Cardiac muscle cell (in vitro differentiated cells and primary cell): ENCODE data around the gene TRIM75. TPM values are rescaled to one million over a fixed set of nuclear protein-coding genes. Genes with fewer than 3 reads are reported as not detected.

ENCODE experiments used
- DNase-seq, 2 donors: peaks; one replicate each; pipeline versions ENCODE4 v3.0.0 to v3.0.0-alpha.2; 2010 to 2017; ENCODE audit warnings: low read depth in 1 of 2, low spot score in 1 of 2
- H3K27ac ChIP-seq: fragments of 200-600 bp; sonication (generic); 2 replicates; pipeline ENCODE4 v1.5.1; 2016
- H3K27me3 ChIP-seq: fragments of 200-600 bp; sonication (generic); 2 replicates; pipeline ENCODE4 v1.6.0; 2016; ENCODE audit warnings: control low read depth
- H3K36me3 ChIP-seq: fragments of 200-600 bp; sonication (generic); 2 replicates; pipeline ENCODE4 v1.5.1; 2016; ENCODE audit warnings: control low read depth
- H3K4me1 ChIP-seq: fragments of 200-600 bp; sonication (generic); 2 replicates; pipeline ENCODE4 v1.8.1; 2017; ENCODE audit warnings: low read depth, mild to moderate bottlenecking, mixed run types
- H3K4me3 ChIP-seq: fragments of 200-600 bp; sonication (generic); 2 replicates; pipeline ENCODE4 v1.5.1; 2016; ENCODE audit warnings: mild to moderate bottlenecking
- H3K9me3 ChIP-seq: fragments of 200-600 bp; sonication (generic); 2 replicates; pipeline ENCODE4 v1.5.1; 2017; ENCODE audit warnings: low read depth, mild to moderate bottlenecking, control low read depth
- polyA plus RNA-seq: library from polyadenylated mRNA; unstranded; fragments of >200 nt; fragmentation: Nextera tagmentation; extraction: Ambion mirVana; gene quantifications from 2 replicates; pipeline ENCODE4 v1.2.1, GENCODE V29; 2016
- total RNA-seq: library from RNA; depleted of rRNA; stranded (reverse); fragments of >200 nt; gene quantifications from 2 replicates; pipeline ENCODE4 v1.2.3, GENCODE V29; 2016
- TF ChIP-seq, protein P1 (sequence below): IDR thresholded peaks from 2 replicates; pipeline ENCODE4 v1.5.1; 2012; ENCODE audit warnings: low read depth, mild to moderate bottlenecking, low read length

TRIM75 gene
- total RNA-seq (not detected in 2 replicates), polyA plus RNA-seq (not detected in 2 replicates)

DNA sequence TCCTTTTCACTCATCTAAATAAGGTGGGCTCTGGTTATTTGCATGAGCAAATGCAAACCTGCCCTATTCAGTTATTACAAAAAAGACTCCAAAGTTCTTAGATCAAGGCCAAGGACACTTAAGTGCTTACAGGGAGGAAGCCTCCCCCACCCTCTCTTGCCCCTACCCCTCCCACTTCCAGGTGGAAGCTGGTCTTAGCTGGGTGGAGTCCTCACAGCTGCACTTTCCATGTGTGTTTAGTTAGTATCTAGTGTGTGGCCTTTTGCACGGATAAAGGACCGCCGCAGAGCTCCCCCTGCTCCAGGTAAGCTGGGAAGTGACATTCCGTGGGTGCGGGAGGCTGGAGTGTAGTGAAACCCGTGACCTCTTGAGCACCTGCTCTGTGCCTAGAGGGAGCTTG is at the start of gene TRIM75:
Gene TRIM75 (plus strand): TSS at position 222 of the 400 bp plus-strand sequence. CDS start 5,282 bp downstream, outside the sequence.
- no peak within 1 kb of the TSS for H3K4me3 ChIP-seq
- TF ChIP-seq, protein P1, sequence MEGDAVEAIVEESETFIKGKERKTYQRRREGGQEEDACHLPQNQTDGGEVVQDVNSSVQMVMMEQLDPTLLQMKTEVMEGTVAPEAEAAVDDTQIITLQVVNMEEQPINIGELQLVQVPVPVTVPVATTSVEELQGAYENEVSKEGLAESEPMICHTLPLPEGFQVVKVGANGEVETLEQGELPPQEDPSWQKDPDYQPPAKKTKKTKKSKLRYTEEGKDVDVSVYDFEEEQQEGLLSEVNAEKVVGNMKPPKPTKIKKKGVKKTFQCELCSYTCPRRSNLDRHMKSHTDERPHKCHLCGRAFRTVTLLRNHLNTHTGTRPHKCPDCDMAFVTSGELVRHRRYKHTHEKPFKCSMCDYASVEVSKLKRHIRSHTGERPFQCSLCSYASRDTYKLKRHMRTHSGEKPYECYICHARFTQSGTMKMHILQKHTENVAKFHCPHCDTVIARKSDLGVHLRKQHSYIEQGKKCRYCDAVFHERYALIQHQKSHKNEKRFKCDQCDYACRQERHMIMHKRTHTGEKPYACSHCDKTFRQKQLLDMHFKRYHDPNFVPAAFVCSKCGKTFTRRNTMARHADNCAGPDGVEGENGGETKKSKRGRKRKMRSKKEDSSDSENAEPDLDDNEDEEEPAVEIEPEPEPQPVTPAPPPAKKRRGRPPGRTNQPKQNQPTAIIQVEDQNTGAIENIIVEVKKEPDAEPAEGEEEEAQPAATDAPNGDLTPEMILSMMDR, result no peak
- no peaks in the 10 kb centered on the region for H3K9me3 ChIP-seq
- no peaks in the 10 kb centered on the region for H3K4me1 ChIP-seq
- H3K27ac ChIP-seq, result no peak within 1 kb of the TSS
- H3K36me3 ChIP-seq, result no peaks in the 10 kb centered on the region
- no peak for DNase-seq
- H3K27me3 ChIP-seq, result no peaks in the 10 kb centered on the region

DNA sequence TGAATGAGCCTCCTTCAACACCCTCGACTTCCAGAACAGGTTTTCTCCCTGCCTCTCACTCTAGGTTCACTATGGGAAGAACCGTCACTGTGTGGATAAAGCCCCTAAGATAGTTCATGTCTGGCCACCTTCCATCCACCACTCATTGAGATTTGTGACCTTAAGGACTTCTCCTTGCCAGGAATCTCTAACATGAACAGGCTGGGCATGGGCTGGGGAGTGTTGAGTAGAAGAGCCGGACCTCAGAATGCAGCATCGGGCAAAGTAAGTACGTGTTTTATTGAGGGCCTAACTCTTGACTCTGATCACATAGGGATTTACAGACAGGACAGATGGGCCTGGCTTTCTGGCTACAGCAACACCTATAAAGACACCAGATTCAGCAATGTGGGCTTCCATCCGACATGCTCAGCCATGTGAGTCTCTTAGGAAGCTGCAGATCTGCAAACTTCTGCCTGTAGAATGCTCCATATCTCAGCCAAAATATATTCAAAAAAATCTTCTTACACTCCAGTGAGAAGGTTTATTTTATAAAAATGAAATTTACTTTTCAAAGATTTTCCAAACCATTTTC is 48.2 kb upstream of the TRIM75 start:
- no peak for DNase-seq
- no peak overlapping the region for H3K4me3 ChIP-seq

DNA sequence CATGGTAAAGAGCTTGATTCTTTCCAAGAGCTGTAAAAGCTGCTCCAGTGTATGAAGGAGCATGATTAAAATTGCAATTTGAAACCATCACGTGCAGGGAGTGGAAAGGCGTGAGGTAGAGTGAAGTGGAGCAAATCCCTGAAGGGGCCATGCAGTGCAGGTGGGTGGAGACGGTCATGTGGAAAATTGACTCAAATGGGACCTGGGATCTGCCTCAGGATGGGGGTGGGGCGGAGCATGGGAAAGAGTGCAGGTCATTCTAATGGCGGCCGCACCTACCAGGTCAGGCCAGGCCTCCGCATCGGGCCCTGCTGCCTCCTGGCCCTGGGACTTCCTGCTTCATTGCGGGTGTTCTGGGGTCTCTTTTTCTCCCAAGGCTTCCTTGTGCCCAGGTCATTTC is 47.2 kb upstream of the TRIM75 start:
- no peak overlapping the region for H3K4me3 ChIP-seq
- no peaks in the 10 kb centered on the region for H3K27me3 ChIP-seq
- no peak overlapping the region for H3K27ac ChIP-seq
- TF ChIP-seq, protein P1, result no peak
- H3K36me3 ChIP-seq, result no peaks in the 10 kb centered on the region
- DNase-seq, result no peak
- H3K4me1 ChIP-seq, result no peaks in the 10 kb centered on the region
- no peaks in the 10 kb centered on the region for H3K9me3 ChIP-seq

More for the DNA sequence above, 48.2 kb upstream of the TRIM75 start:
- Histone ChIP-seq H3K9me3 (no peaks in the 10 kb centered on the region), H3K4me1 (no peaks in the 10 kb centered on the region), H3K27ac (no peak overlapping the region), H3K27me3 (no peaks in the 10 kb centered on the region), H3K36me3 (no peaks in the 10 kb centered on the region)
- TF ChIP-seq, protein P1, result no peak

DNA sequence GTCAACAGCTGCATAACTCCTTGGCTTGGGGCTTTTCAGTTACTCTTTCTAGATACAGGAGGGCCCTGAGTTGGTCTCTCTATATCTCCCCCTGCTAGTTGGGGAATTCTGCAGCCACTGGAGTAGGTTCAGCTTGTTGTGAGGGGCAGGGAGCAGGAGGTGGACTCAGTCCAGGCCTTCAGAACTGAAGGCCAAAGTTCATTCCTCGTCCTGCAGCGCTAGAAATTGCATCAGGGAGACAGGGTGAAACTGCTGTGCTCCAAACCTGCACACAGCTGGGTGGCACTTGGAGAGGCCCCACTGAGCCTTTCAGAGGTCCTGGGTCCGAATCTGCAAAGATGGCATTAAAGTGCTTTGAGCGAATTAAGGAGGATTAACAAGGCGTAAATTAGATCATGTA is 46.8 kb upstream of the TRIM75 start:
- DNase-seq, result no peak
- H3K36me3 ChIP-seq, result no peaks in the 10 kb centered on the region
- H3K9me3 ChIP-seq, result no peaks in the 10 kb centered on the region
- TF ChIP-seq, protein P1, result no peak
- no peak overlapping the region for H3K27ac ChIP-seq
- no peak overlapping the region for H3K4me3 ChIP-seq
- H3K27me3 ChIP-seq, result no peaks in the 10 kb centered on the region
- H3K4me1 ChIP-seq, result no peaks in the 10 kb centered on the region

DNA sequence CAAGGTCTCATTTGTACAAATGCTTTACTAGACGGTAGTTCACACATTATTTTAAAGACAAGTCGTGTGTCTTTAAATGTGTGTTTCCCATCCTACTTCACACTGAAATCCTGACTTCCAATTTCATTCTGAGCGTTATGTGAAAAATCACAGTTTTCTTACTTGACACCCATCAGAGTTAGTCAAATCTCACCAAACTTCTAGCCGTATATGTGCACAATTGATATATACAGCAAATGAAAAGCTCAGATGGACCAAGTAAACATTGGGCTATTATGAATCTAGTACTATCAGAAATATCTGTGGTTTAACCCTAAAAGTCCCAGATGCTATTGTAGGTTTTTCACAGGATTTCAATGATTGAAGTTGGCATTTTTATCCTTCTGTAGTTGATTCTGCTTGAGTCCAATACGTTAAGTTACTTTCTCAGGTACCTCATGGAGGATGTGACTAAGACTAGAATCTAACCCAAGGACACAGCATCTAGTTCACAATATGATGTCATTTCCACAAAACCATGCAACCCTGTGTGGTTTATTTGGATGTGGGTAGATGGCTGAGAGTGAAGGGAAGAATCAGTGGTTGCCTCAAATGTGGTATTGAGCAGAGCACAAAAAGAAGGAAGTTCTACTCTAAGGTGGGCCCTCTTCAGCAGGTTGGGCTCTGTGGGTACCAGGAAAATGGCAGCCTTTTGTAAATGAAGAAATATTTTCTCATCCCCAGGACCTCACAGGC is 44.0 kb upstream of the TRIM75 start:
- Histone ChIP-seq H3K36me3 (no peaks in the 10 kb centered on the region), H3K4me1 (no peaks in the 10 kb centered on the region), H3K4me3 (no peak overlapping the region), H3K27me3 (no peaks in the 10 kb centered on the region), H3K9me3 (no peaks in the 10 kb centered on the region), H3K27ac (no peak overlapping the region)
- TF ChIP-seq, protein P1, result no peak
- DNase-seq, result no peak
